Smooth muscle cell (in vitro differentiated cells): ENCODE measurements around the gene SMIM8. TPM values are rescaled to one million over a fixed set of nuclear protein-coding genes. Genes with fewer than 3 reads are reported as not detected.

Experiments used
- DNase-seq: peaks from one replicate; lab custom pipeline; 2025; ENCODE audit not compliant: unreplicated experiment; lab: John Stamatoyannopoulos, UW
- H2AFZ ChIP-seq: fragments of 200-600 bp; sonication (generic); 2 replicates; pipeline ENCODE4 v1.6.0; 2016; ENCODE audit warnings: antibody characterized with exemption, low read depth, mild to moderate bottlenecking
- H3F3A ChIP-seq: fragments of 200-600 bp; sonication (generic); 2 replicates; pipeline ENCODE4 v1.6.0; 2017; ENCODE audit warnings: antibody characterized with exemption, low read depth
- H3K27ac ChIP-seq: fragments of 200-600 bp; sonication (generic); 2 replicates; pipeline ENCODE4 v1.5.1; 2016; ENCODE audit warnings: low read depth, mild to moderate bottlenecking
- H3K27me3 ChIP-seq: fragments of 200-600 bp; sonication (generic); 2 replicates; pipeline ENCODE4 v1.6.1; 2016; ENCODE audit warnings: low read depth, mild to moderate bottlenecking
- H3K36me3 ChIP-seq: fragments of 200-600 bp; sonication (generic); 2 replicates; pipeline ENCODE4 v1.5.1; 2016; ENCODE audit warnings: low read depth
- H3K4me1 ChIP-seq: fragments of 200-600 bp; sonication (generic); 2 replicates; pipeline ENCODE4 v1.5.1; 2016; ENCODE audit warnings: low read depth
- H3K4me2 ChIP-seq: fragments of 200-600 bp; sonication (generic); 2 replicates; pipeline ENCODE4 v1.6.0; 2016; ENCODE audit warnings: mild to moderate bottlenecking
- H3K4me3 ChIP-seq: fragments of 200-600 bp; sonication (generic); 2 replicates; pipeline ENCODE4 v1.5.1; 2016; ENCODE audit warnings: mild to moderate bottlenecking
- H3K79me2 ChIP-seq: fragments of 200-600 bp; sonication (generic); 2 replicates; pipeline ENCODE4 v1.6.0; 2016; ENCODE audit warnings: low read depth, mild to moderate bottlenecking
- H3K9ac ChIP-seq: fragments of 200-600 bp; sonication (generic); 2 replicates; pipeline ENCODE4 v1.6.0; 2016; ENCODE audit warnings: low read depth
- H3K9me3 ChIP-seq: fragments of 200-600 bp; sonication (generic); replicated peaks from 2 replicates; pipeline ENCODE4 v1.5.1; 2016; ENCODE audit warnings: low read depth
- H4K20me1 ChIP-seq: fragments of 200-600 bp; sonication (generic); 2 replicates; pipeline ENCODE4 v1.6.0; 2016; ENCODE audit warnings: low read depth
- CTCF ChIP-seq: fragments of 200-600 bp; sonication (generic); IDR thresholded peaks from 2 replicates; pipeline ENCODE4 v1.5.1; 2017; ENCODE audit warnings: borderline replicate concordance, mild to moderate bottlenecking, antibody characterized with exemption; ENCODE audit not compliant: insufficient read depth, poor library complexity, severe bottlenecking
- WGBS: methylation state at CpG from one replicate; pipeline ENCODE4 v1.1.7; 2016; ENCODE audit warnings: low lambda C conversion rate; 5-methylcytosine and 5-hydroxymethylcytosine counted together
- polyA plus RNA-seq: library from polyadenylated mRNA; unstranded; fragments of >200 nt; fragmentation: Nextera tagmentation; extraction: Ambion mirVana; gene quantifications from 2 replicates; pipeline ENCODE4 v1.2.1, GENCODE V29; 2016
- total RNA-seq: library from RNA; depleted of rRNA; stranded (reverse); fragments of >200 nt; gene quantifications from 2 replicates; pipeline ENCODE4 v1.2.3, GENCODE V29; 2014

The SMIM8 gene
- total and polyA plus RNA-seq, 2 experiments from 2014 or later, result 8.0 to 9.3 TPM

- Histone ChIP-seq H3K36me3 (no peaks in the 10 kb centered on the region), H3K9ac (no peak overlapping the region), H2AFZ (no peak overlapping the region), H3K79me2 (no peaks in the 10 kb centered on the region), H3K27me3 (no peaks in the 10 kb centered on the region), H3K4me2 (no peak overlapping the region), H3K27ac (no peak overlapping the region), H3K9me3 (no peaks in the 10 kb centered on the region), H3K4me1 (no peaks in the 10 kb centered on the region), H3K4me3 (no peak overlapping the region), H3F3A (no peaks in the 10 kb centered on the region), H4K20me1 (no peaks in the 10 kb centered on the region)
- no peak for DNase-seq
- TF ChIP-seq CTCF, result no peak
- 90% methylated on average over 3 of the region's 3 CpGs for WGBS
Measured at GRCh38 chr6:87283461-87283860, 38.9 kb upstream of the SMIM8 start.

GRCh38 chr6:87287251-87287650 is 35.1 kb upstream of the SMIM8 start:
- Histone ChIP-seq H3K27ac (no peak overlapping the region), H3K4me3 (no peak overlapping the region), H3K27me3 (no peaks in the 10 kb centered on the region), H3K9me3 (no peaks in the 10 kb centered on the region), H3K36me3 (no peaks in the 10 kb centered on the region), H3K79me2 (no peaks in the 10 kb centered on the region), H3F3A (no peaks in the 10 kb centered on the region), H3K4me2 (no peak overlapping the region), H4K20me1 (no peaks in the 10 kb centered on the region), H3K4me1 (no peaks in the 10 kb centered on the region), H3K9ac (no peak overlapping the region), H2AFZ (no peak overlapping the region)
- no peak for TF ChIP-seq CTCF
- DNase-seq, result no peak
- 85% methylated on average over 2 of the region's 2 CpGs for WGBS

GRCh38 chr6:87289571-87289970 is 32.8 kb upstream of the SMIM8 start:
- no peaks in the 10 kb centered on the region for H4K20me1 ChIP-seq
- H3K36me3 ChIP-seq, result no peaks in the 10 kb centered on the region
- no peak overlapping the region for H3K27ac ChIP-seq
- H3K4me1 ChIP-seq, result no peaks in the 10 kb centered on the region
- no peak for DNase-seq
- no peak overlapping the region for H3K4me3 ChIP-seq
- H3K27me3 ChIP-seq, result no peaks in the 10 kb centered on the region
- no peaks in the 10 kb centered on the region for H3K79me2 ChIP-seq
- no peaks in the 10 kb centered on the region for H3F3A ChIP-seq
- WGBS, result 92% methylated on average over 3 of the region's 3 CpGs
- no peaks in the 10 kb centered on the region for H3K9me3 ChIP-seq
- TF ChIP-seq CTCF, result no peak
- H2AFZ ChIP-seq, result no peak overlapping the region
- H3K4me2 ChIP-seq, result no peak overlapping the region
- H3K9ac ChIP-seq, result no peak overlapping the region

- Histone ChIP-seq H2AFZ (no peak overlapping the region), H3F3A (no peaks in the 10 kb centered on the region), H3K9me3 (no peaks in the 10 kb centered on the region), H3K4me3 (no peak overlapping the region), H3K9ac (no peak overlapping the region), H3K4me2 (no peak overlapping the region), H3K4me1 (no peaks in the 10 kb centered on the region), H3K79me2 (no peaks in the 10 kb centered on the region), H3K36me3 (no peaks in the 10 kb centered on the region), H3K27me3 (no peaks in the 10 kb centered on the region), H3K27ac (no peak overlapping the region), H4K20me1 (no peaks in the 10 kb centered on the region)
- DNase-seq, result no peak
- 98% methylated on average over 2 of the region's 2 CpGs for WGBS
- TF ChIP-seq CTCF, result no peak
Measured at GRCh38 chr6:87291883-87292282, 30.5 kb upstream of the SMIM8 start.
